Stimulated activated CD4-positive, alpha-beta T cell treated with anti-CD3 and anti-CD28 coated beads, Interleukin-2, amount 100 ng/mL, for 24 hours (primary cell): Measurements from ENCODE around the gene SMIM44.

ENCODE experiments used
- DNase-seq, 2 donors: peaks; one replicate each; pipeline ENCODE4 v3.0.0-alpha.2; 2020

Gene SMIM44

GRCh38 chr19:3475449-3475848, 7.8 kb downstream of the SMIM44 start:
- no peak for DNase-seq

DNA sequence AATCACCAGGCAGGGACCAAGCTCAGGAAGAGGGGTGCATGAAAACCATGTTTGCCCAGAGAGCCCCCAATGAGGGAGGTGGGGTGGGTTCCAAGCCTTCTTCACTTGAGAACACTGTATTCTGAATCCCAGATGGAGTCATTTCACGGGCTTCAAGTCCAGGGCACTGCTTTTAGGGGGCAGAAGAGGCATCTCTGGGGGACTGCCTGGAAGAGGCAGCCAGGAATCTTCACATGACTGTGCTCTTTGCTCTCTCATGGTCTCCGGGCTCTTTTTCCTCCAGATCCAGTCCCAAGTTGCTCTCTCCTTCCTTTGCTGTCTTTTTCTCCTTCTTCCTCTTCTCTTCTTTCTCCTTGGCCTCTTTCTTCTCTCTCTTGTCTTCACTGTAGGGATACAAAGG, 8.6 kb downstream of the SMIM44 start:
- no peak for DNase-seq

- no peak for DNase-seq
These were observed 9.2 kb downstream of the SMIM44 start for GRCh38 chr19:3474010-3474409.

- peak; percentile 55 to 63 for DNase-seq
These were observed 11.1 kb downstream of the SMIM44 start for GRCh38 chr19:3471954-3472655.

DNA sequence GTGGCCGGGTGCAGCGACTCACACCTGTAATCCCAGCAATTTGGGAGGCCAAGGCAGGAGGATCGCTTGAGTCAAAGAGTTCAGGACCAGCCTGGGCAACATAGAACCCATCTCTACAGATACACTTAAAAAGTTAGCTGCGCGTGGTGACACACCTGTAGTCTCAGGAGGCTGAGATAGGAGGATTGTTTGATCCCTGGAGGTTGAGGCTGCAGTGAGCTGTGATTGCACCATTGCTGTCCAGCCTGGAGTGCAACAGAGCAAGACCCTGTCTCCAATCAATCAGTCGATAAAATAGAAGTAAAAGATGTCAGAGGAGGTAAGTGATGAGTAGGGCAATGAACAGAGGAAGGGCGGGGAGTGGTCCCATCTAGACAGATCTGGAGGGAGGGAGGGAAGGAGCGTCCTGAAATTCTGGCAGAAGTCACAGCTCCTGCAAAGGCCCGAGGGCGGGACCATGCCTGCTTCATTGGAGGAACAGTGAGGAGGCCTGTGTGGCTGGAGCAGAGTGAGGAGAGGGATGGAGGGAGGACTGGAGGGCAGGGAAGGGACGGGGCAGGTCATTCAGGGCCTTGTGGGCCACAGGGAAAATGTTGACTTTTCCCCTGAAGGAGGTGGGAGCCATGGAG, 12.6 kb downstream of the SMIM44 start:
- no peak for DNase-seq

- no peak for DNase-seq
These were observed 13.4 kb downstream of the SMIM44 start for GRCh38 chr19:3469638-3470499.

- DNase-seq = no peak
These were observed 15.0 kb downstream of the SMIM44 start for GRCh38 chr19:3468211-3468610.

DNA sequence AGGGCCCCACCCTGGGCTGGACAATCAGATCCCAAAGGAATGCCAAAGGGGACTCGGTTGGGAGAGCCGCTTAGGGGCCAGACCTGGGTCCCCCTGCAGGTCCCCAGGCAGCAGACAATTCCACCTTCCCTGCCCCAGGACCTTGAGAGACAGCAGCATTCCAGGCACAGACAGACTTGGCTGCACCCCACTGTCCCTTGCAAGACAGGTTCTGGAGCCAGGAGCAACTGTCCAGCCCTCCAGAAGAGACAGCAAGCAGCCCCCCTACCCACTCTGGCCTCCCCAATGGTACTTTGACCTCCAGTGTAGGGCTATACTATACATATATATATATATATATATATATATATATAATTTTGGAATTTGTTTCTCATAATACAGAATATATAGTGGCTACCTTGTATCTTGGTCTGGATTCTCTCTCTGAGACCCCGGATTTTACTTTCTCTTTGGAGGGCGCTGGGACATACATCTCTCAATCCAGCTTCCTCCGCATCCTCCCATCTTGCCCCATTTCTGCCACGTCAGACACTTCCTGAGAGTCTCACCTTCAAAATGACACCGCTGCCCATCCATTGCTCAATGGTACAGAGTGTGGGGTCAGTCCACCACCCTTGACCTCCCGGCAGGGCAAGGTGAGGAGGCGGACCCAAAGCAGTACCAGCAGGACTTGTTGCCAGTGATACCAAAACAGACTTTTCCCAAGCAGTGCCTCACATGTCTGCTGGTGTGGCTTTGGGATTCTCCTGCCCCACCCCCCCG, 15.6 kb downstream of the SMIM44 start:
- DNase-seq = no peak

DNA sequence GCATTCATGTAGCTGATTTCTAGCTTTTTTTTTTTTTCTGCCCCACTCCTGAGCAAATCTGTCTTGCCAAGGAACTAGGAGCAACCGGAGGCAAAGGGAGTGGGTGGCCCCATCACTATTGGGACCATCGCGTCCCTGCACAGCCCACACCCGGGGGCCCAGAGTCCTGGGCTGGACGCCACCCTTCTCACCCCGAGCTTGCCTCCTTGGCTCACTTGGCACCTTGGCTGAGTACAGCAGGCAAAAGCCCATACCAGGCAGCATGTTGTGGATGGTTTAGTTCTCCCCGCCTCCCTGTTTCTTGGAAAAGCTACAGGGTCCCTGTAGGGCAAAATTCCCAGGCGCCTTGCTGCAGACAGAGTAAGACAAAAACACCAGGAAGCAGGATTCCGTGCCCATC, 16.6 kb downstream of the SMIM44 start:
- no peak for DNase-seq

GRCh38 chr19:3465552-3465951, 17.7 kb downstream of the SMIM44 start:
- DNase-seq = no peak

- no peak for DNase-seq
These were observed 18.5 kb downstream of the SMIM44 start for GRCh38 chr19:3464587-3465235.

- DNase-seq = no peak
These were observed 19.3 kb downstream of the SMIM44 start for GRCh38 chr19:3463714-3464586.

DNA sequence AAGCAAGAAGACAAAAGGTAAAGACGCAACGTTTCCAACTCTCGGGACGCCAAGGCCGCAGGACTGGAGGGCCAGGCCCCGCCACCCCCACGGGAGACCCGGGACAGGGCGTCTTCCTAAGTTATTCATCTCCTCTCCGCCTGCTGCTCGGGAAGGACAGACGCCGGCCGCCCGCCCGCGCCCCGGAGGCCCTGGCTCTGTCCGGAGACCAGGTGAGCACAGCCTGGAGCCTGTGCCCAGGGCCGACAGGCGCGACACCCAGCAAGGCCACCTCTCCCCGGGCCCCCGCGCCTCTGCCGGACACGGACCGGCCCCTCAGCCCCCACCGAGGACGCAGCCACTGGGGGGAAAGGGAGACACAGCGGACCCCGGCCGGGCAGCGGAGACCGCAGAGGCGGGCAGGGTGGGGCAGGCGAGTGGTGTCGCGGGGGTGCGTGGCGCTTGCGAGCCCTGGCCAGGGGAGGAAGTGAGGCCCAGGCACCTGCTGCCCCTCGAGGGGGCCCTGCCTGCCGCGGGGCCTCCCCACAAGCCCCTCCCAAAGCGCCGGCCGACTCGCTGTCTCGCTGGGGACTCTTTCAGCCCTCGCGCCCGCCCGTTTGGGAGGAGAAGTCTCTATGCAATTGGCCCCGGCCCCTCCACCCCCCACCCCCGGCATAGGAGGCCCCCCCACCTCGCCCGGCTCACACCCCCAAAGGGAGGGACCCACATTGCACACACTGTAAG, 20.1 kb downstream of the SMIM44 start:
- DNase-seq = no peak

DNA sequence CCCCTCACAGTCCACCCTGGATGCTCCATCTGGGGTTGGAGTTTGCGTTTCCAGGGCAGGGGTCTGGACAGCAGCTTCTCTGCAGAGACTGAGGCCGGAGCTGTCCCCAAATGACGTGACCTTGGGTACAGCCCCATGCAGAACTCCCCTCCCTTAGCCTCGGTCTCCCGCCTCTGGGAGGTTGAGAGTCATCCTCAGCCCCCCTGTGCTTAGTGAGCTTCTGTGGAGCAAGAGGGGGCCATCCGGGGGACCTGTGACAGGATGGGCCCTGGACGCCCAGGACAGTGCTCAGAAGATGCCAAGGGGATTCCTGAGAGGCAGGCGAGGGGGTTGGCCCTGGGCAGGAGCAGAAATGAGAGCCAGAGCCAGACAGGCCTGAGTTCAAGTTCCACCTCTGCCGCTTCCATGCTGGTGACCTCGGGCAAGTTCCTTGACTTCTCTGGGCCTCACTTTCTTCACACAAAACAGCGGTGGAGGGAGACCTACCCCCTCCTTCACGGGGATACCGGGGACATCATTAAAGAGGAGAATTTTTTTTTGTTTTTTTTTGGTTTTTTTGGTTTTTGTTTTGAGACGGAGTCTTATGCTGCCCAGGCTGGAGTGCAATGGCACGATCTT, 23.2 kb downstream of the SMIM44 start:
- DNase-seq = no peak

DNA sequence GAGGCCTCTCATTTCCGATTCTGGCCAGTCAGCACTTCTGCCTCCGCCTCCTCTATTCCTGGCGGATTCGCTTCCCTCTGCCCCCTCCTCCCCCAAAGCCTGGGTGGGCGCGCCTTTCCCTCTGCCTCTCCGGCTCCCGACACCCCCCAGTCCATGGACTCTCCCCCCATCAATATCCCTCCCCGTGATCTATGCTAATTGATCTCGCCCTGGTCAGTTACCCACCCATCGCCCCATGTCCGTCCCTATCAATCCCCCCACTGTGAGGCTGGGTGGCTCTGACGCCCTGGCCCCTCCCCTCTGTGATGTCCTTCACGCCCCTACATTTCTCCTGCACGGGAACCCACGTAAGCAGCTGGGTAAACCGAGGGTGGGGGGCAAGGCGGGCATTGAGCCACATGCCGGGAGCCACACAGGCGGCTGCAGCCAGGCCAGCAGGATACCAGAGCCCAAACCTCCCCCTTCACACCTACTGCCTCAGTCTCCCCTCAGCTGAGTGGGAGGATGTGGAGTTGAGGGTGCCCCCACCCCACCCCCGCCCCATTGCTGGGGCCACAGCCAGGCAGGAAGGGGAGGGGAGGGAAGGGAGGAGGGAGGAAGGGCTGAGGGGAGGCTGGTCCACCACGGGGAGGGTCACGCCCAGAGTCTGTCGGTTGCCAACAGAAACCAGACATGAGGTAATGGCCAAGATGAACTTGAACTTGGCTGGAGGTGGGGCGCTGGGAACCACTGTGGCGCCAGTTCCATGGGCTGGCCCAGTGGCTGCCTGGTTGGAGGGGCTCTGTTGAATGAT, 24.0 kb downstream of the SMIM44 start:
- DNase-seq = no peak

GRCh38 chr19:3458229-3459088, 24.8 kb downstream of the SMIM44 start:
- DNase-seq = no peak

- no peak for DNase-seq
These were observed 25.6 kb downstream of the SMIM44 start for GRCh38 chr19:3457528-3458228.
